Fibroblast of pulmonary artery (primary cell): ENCODE measurements around the gene CCL26.
"Not testable (repeated sequence)": the region's sequence is repeated elsewhere in the genome, so short reads cannot be mapped to it uniquely, and the experiment has no call there.

Experiments
- DNase-seq: peaks from one replicate; pipeline ENCODE4 v3.0.0-alpha.2; 2010; ENCODE audit warnings: low read depth
- H3K4me3 ChIP-seq: replicated peaks from 2 replicates; pipeline ENCODE4 v1.5.1; 2011; ENCODE audit warnings: low read depth, mild to moderate bottlenecking, control low read depth, low read length, moderate library complexity
- TF ChIP-seq, protein P1 (sequence below): IDR thresholded peaks from 2 replicates; pipeline ENCODE4 v1.5.1; 2011; ENCODE audit warnings: mild to moderate bottlenecking, control low read depth, low read length, inconsistent platforms; ENCODE audit errors: missing control alignments

CCL26 gene

DNA sequence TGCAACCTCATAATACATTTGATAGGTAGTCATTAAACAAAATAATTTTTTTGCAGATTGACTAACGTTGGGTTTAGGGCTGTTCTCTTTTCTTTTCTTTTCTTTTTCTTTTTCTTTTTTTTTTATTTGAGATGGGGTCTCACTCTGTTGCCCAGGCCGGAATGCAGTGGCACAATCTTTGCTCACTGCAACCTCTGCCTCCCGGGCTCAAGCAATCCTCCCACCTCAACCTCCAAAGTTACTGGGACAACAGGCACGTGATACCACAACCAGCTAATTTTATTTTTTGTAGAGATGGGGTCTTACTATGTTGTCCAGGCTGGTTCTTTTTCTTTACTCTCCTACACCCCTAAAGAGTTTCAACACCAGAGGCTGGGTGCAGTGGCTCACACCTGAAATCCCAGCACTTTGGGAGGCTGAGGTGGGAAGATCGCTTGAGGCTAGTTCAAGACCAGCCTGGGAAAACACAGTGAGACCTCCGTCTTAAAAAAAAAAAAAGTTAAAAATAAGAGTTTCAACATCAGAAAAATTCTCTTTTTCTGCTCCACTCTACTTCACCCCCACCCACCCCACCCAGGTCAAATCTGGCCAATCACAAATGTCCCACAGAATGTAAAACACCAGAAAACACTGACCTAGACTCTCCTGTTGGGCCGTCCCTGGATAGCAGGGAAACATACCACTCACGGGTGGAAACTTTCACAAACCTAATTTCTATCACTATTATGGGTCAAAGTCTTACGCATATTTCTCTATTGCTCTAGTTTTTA, 36.2 kb downstream of the CCL26 start:
- TF ChIP-seq, protein P1, sequence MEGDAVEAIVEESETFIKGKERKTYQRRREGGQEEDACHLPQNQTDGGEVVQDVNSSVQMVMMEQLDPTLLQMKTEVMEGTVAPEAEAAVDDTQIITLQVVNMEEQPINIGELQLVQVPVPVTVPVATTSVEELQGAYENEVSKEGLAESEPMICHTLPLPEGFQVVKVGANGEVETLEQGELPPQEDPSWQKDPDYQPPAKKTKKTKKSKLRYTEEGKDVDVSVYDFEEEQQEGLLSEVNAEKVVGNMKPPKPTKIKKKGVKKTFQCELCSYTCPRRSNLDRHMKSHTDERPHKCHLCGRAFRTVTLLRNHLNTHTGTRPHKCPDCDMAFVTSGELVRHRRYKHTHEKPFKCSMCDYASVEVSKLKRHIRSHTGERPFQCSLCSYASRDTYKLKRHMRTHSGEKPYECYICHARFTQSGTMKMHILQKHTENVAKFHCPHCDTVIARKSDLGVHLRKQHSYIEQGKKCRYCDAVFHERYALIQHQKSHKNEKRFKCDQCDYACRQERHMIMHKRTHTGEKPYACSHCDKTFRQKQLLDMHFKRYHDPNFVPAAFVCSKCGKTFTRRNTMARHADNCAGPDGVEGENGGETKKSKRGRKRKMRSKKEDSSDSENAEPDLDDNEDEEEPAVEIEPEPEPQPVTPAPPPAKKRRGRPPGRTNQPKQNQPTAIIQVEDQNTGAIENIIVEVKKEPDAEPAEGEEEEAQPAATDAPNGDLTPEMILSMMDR, result no peak
- DNase-seq, result no peak

DNA sequence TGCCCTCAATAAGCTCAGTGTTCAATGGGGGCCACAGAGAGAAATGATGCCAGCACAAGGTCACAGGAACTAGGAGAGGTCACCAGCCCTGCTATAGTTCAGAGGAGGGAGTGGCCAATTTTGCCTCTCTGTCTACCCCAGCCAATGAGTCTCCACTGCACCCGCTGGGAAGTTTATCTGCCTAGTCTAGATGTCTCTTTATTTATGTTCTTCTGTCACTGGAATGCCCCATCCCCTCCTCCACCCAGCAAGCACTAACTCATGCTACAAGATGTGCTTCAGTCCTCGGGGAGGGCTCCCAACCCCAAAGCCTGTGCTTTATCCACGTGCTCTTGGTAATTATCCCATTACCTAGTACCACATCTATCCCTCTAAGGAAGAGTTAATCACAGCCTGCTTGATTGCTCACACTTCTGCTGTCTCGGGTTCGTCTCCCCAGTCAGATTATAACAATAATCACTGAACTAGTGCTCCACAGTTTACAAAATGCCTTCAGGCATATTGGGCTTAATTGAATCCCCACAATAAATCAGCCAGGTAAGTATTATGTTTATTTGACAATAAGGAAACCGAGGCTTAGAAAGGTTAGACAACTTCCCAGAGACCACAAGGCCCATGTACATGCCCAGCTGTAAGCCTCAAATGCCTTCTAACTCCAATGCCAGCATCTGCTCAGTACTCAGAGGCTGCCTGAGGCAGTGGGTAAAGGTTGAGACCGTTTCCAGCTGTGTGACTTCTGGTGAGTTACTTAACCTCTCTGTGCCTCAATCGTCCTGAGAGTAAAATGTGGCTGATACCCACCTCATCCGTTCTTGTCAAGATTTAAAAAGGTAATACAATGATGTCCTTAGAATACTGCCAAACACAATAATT, 37.2 kb downstream of the CCL26 start:
- TF ChIP-seq, protein P1, result no peak
- DNase-seq, result no peak
- H3K4me3 ChIP-seq, result no peak overlapping the region

More for the DNA sequence above, 36.2 kb downstream of the CCL26 start:
- no peak overlapping the region for H3K4me3 ChIP-seq

DNA sequence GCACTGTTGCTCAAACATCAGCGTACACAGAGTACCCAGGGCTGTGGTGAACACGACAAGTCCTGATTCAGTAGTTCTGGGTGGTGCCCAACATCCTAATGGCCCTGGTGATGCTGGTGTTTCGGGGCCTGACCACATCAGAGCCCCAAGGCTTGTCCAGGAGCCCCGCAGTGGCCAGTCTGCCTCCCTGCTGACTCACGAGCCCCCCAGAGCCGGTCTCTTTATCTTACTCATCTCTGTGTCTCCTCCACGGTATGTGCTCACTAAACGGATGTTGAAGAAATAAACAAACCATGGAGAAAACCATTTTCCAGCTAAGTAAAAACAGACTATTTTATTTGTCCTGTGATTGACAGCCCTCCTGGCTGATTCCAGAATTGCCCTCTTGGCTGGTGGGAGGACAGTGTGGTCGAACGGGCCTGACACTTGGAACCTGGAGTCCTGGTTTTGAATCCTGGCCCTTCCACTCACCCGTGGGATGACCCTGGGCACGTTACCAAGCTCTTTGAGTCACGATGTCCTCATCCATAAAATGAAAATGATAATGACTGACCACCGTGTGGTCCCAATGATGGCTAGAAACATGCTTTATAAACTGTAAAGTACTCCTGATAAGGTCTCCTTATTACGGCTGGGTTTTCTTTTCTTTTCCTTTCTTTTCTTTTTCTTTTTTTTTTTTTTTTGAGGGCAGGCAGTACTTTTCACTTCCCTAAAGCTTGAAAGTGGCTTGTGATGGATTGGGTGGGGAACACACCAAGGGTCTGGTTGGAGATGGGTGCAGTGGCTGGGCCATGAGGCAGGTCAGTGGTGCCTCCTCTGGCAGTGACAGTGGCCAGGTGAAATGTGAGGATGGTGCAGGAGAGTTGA, 39.0 kb downstream of the CCL26 start:
- peak; percentile 54 for DNase-seq
- TF ChIP-seq, protein P1, result no peak
- H3K4me3 ChIP-seq, result no peak overlapping the region

DNA sequence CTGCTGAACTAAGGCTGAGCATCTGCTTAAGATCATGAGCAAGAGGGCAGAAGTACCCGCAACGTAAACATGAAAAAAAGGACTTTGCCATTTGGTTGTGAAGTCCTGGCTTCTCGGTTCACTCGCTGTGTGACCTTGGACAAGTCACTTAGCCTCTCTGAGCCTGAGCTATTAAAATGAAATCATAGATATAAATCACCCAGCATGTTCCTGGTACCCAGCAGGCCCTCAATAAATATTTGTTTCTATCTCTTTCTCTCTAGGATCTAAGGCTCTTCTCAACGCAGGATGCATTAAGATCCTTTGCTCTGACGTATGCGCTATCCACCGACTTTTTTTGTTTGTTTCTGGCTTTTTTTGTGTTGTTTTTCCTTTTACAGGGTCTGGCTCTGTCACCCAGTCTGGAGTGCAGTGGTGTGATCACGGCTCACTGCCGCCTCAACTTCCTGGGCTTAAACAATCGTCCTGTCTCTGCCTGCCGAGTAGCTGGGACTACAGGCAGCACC, 39.9 kb downstream of the CCL26 start:
- DNase-seq, result no peak
- no peak overlapping the region for H3K4me3 ChIP-seq
- TF ChIP-seq, protein P1, result no peak

DNA sequence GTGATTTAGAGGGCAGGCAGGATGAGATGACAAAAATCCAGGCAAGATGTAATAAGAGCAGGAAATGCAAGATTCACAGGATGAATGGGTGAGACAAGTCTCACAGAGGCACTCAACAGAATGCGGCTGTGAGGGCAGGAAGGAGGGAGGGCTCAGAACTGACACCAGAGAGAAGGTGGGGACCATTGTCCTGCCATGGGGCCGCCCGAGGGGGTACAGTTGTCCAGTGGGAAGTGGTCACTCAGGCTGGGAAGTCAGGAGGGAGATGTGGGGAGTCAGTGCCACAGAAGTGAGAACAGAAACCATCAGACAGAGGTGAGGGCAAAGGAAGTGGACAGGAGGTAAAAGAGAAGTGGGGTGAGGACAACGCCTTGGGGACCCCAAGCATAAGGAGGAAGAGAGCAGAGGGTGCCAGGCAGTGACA, 42.1 kb downstream of the CCL26 start:
- TF ChIP-seq, protein P1, result no peak
- H3K4me3 ChIP-seq, result no peak overlapping the region
- no peak for DNase-seq

DNA sequence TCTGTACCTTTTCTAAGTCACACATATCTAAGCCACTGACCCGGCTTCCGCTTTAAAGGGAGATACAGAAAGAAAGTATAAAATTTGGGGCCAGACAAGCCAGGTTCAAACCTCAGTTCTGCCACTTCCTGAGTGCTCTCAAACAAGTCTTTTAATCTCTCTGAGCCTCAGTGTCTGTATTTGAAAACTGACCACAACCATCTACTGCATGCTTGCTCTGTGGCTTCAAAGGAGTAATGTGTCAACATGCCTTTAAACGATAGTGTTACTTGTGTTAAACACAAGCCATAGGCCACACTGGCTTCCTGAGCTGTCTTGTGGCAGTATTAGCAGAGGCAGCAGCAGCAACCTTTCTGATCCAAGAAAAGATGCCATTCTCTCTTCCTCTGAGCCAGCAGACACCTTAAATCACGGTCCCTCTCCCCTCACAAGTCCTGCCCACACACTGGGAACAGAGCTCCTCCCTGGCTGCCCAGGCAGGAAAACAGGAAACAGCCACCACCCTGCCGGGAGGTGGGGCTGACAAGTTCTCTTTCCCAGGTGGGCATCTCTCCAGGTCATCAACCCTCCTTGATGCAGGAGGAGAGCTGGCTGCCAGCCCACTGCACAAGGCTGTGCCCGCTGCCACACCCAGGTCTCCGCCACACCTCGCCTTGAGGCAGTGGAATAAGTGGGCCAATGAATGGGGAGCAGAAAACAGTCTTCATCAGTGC, 44.0 kb downstream of the CCL26 start:
- DNase-seq, result no peak
- H3K4me3 ChIP-seq, result no peak overlapping the region
- TF ChIP-seq, protein P1, result no peak

DNA sequence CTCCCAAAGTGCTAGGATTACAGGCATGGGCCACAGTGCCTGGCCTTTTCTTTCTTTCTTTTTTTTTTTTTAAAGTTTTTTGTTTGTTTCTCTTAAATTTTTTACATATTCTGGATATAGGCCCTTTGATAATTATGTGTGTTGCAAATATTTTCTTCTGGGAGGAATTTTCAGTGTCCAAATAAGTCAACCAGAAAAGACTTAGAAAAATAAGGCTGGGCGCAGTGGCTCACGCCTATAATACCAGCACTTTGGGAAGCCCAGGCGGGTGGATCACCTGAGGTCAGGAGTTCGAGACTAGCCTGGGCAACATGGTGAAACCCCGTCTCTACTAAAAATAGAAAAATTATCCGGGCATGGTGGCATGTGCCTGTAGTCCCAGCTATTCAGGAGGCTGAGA, 44.7 kb downstream of the CCL26 start:
- H3K4me3 ChIP-seq, DNase-seq: not testable (repeated sequence)
